Renal cortical epithelial cell (primary cell): ENCODE measurements around the gene PHC3. TPM values are rescaled to one million over a fixed set of nuclear protein-coding genes. Genes with fewer than 3 reads are reported as not detected.
"Not testable (repeated sequence)": the region's sequence is repeated elsewhere in the genome, so short reads cannot be mapped to it uniquely, and the experiment has no call there.

Experiments
- DNase-seq: peaks from one replicate; pipeline ENCODE4 v3.0.0-alpha.2; 2011; ENCODE audit warnings: low read depth
- total RNA-seq: library from RNA; depleted of rRNA; stranded (reverse); fragments of >200 nt; gene quantifications from 2 replicates; pipeline ENCODE4 v1.2.3, GENCODE V29; 2014

Gene PHC3
- total RNA-seq, 1 donor from 2014 or later: 39.1 TPM

DNA sequence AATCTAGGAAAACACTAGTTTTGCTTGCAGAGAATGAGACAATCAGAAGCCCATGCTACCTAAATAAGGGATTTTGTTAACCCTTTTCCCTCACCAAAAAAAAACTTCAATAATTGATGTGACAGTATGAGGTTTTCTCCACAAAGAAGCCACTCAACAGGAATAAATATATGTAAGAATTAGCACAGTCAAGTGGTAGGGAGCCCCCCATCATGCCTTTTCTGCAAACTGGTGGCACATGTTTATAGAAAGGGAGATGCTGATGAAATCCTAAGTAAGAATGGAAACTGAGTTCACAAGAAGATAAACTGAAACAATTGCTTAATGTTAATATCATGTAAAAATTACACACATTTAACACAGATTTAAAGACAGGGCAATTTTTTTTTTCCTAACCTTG is 51.0 kb downstream of the PHC3 start:
- no peak for DNase-seq

DNA sequence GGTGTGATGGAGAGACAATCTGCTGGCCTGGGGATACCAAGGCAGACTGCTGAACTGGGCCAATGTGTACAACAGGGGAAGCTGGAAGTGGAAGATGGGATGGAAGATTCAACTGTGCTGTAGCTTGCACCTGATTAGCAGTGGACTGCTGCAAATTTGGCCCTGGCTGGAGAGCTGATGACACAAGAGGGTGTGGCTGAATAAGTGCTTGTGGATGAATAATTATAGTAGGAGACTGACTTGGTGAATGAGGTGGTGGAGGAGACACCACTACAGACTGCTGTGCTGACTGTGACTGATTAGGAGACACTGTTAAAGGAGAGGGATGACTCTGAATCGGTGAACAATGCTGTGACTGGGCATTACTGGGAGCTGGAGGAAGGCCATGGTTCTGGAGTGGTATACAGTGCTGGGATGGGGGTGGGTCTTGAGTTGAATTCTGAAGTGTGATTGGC is 52.5 kb downstream of the PHC3 start:
- DNase-seq: no peak

GRCh38 chr3:170128259-170128976 is 53.1 kb downstream of the PHC3 start:
- no peak for DNase-seq

GRCh38 chr3:170117134-170117533 is 64.4 kb downstream of the PHC3 start:
- DNase-seq: peak; percentile 31

GRCh38 chr3:170114165-170114564 is 67.4 kb downstream of the PHC3 start:
- not testable (repeated sequence) for DNase-seq

GRCh38 chr3:170111147-170111771 is 70.3 kb downstream of the PHC3 start:
- no peak for DNase-seq

- DNase-seq: no peak
Observed at GRCh38 chr3:170109579-170110293, 71.8 kb downstream of the PHC3 start.

GRCh38 chr3:170108955-170109354 is 72.6 kb downstream of the PHC3 start:
- no peak for DNase-seq

- no peak for DNase-seq
Observed at GRCh38 chr3:170107941-170108340, 73.6 kb downstream of the PHC3 start.

GRCh38 chr3:170102431-170102830 is 79.1 kb downstream of the PHC3 start:
- DNase-seq: no peak

DNA sequence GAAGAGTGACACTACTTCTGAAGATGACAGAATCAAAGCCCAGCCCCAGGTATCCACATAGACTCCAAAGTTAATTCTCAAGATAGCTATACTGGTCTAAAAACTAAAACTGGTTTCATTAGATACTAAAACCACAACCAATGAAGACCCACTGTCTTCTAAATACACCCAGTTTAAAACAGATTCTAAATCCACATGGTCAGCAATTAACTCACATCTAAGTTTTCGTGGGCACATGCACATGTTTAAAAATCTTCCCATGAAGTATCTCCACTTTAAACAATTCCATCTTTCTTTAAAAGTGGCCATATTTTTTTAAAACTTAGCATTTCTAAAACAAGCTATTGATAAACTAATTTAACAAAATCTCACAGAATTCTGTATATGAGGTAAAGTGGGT is 80.6 kb downstream of the PHC3 start:
- no peak for DNase-seq

- DNase-seq: no peak
Observed at GRCh38 chr3:170098753-170099152, 82.8 kb downstream of the PHC3 start.

DNA sequence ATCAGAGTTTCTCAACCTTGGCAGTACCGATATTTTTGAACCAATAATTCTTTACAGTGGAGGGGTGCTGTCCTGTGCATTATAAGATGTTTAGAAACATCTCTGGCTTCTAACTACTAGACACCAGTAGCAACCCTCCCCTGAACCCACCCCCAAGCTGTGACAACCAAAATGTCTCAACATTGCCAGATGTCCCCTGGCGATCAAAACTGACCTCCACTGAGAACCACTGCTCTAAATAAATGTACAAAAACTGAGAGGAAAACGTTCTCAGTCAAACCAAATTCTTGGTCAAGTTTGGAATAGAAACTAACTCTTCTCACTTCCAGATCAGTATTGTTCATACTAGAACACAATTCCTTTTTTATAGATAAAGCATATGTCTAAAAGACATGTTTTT is 85.2 kb downstream of the PHC3 start:
- no peak for DNase-seq

DNA sequence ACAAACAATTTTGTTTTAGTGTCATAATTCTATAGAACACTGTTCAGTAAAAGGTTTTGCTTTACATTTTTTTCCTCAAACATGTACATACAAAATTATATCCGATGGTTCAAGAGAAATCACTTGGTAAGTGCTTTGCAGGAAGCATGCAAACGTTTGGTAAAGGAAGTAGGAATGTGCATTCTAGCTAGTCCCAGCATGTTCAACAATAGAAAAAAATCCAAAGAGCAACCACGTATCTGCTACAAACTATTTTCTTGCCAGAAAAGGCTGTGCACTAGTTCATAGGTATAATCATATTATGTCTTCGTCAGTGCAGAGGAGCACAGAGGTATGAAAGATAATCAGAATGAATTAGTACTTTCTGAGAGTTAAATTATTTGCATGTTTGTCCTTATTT is 85.8 kb downstream of the PHC3 start:
- DNase-seq: no peak

- DNase-seq: no peak
Observed at GRCh38 chr3:170092907-170093306, 88.6 kb downstream of the PHC3 start.

GRCh38 chr3:170090601-170090981 is 90.9 kb downstream of the PHC3 start:
- DNase-seq: peak; percentile 54

DNA sequence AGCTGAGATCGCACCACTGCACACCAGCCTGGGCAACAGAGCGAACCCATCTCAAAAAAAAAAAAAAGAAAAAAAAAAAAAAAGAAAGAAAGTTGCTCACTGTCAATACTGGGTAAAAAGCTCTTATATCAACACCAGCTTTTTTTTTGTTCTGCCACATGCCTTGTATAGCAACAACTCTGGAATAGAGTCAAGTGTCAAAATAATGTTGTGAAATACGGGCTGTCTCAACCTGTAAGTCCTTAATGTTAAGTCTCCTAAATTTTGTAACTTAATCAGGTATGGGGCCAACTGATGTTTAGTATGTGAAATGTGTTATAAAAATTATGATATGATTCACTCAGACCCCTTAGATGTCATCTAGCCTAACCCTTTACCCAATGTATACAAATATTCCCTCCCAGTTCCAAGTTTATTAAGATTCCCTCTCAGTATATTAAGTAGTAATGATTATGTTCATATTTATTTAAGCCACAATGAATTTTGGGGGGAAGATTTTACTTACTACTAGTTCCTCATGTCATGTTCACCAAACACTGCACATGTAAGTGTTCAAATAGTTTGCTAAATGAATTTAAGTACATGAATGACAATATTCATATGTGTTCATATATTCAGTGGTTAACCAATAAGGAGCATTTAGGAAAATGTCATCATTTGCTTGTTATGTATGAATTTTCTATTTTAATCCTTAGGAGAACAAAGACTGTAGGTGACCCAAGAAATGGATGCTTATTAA is 91.5 kb downstream of the PHC3 start:
- no peak for DNase-seq

DNA sequence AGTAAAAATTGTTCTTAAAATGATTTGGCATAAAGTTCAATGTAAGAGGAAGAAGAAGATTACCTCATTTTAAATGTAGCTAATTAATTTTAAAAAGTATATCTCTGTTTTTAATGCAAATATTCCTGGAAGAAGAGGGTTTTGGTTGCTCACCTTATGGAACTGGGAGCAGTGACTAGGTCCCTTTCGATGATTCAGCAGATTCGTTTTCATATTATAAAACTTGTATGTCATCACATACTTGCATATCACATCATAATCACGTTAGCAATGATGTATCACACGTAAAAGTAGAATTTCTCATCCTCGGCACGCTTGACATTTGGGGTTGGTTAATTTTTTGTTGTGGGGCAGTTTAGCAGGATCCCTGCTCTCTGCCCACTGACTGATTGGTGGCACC is 96.1 kb downstream of the PHC3 start:
- DNase-seq: no peak

- no peak for DNase-seq
Observed at GRCh38 chr3:170083343-170083742, 98.2 kb downstream of the PHC3 start.

- DNase-seq: no peak
Observed at GRCh38 chr3:170081079-170081741, 100.3 kb downstream of the PHC3 start.

DNA sequence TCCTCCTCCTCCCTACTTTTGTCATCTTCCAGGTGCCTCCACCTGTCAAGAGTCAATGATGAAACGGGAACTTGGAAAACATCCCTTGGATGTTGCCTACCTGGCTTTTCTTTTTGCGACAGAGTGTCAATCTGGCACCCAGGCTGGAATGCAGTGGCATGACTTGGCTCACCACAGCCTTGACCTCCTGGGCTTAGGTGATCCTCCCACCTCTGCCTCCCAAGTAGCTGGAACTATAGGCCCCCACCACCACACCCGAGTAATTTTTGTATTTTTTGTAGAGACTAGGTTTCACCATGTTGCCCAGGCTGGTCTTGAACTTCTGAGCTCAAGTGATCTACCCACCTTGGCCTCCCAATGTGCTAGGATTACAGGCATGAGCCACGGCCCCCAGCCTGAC is 100.9 kb downstream of the PHC3 start:
- peak; percentile 33 for DNase-seq
